HCT116 (cell line): ENCODE data around the gene BICDL2. TPM values are rescaled to one million over a fixed set of nuclear protein-coding genes. Genes with fewer than 3 reads are reported as not detected.

ENCODE experiments used
- ATAC-seq: fragments of 200-7000 bp; cut with Tn5 transposase; 2 replicates; pipeline ENCODE4 v1.9.1; 2020; ENCODE audit warnings: mild to moderate bottlenecking, moderate library complexity
- BruUV-seq: library from RNA; stranded (reverse); fragments of 400-500 nt; replicated peaks from 2 replicates; lab custom pipeline; 2021; lab: Mats Ljungman, UMichigan
- CTCF ChIA-PET: fragments of 300-600 bp; sonication (Branson Sonifier 250); formaldehyde crosslinking; loops from one replicate; lab custom pipeline; 2021; ENCODE audit warnings: antibody characterized with exemption; lab: Charles Lee
- POLR2A ChIA-PET: fragments of 300-600, 350-600 bp; sonication (Branson Sonifier 250); formaldehyde crosslinking; loops from one replicate; lab custom pipeline; 2021; ENCODE audit warnings: antibody characterized with exemption; lab: Charles Lee
- RAD21 ChIA-PET, 2 experiments: fragments of 300-600 bp; sonication (Branson Sonifier 250); formaldehyde crosslinking; loops; one replicate each; lab custom pipeline; 2023; ENCODE audit warnings: low total read pairs in 2 of 2; ENCODE audit not compliant: uncharacterized antibody in 2 of 2, unreplicated experiment in 2 of 2, low non-redundant PET in 1 of 2; lab: Charles Lee
- DNase-seq: peaks from one replicate; pipeline ENCODE4 v3.0.0-alpha.2; 2010; ENCODE audit warnings: low read depth, low spot score
- H2AFZ ChIP-seq: fragments of 200-600 bp; shearing (Covaris generic), sonication (generic); 2 replicates; pipeline ENCODE4 v1.6.1; 2017; ENCODE audit warnings: low read depth, mixed run types, mixed read lengths, antibody characterized with exemption, low read length; ENCODE audit not compliant: poor library complexity, severe bottlenecking
- H3K27ac ChIP-seq: 2 replicates; pipeline ENCODE4 v1.5.1; 2012; ENCODE audit warnings: low read depth, low read length
- H3K27me3 ChIP-seq: fragments of 200-600 bp; sonication (generic); 2 replicates; pipeline ENCODE4 v1.6.1; 2016; ENCODE audit warnings: mixed run types, low read length, mixed read lengths; ENCODE audit not compliant: insufficient read depth
- H3K36me3 ChIP-seq, 2 experiments: fragments of 200-500 bp in 1 of 2; fragments of 200-600 bp in 1 of 2; sonication (Bioruptor generic) in 1 of 2; sonication (generic) in 1 of 2; 2 replicates each; pipeline versions ENCODE4 v1.5.1 to v1.6.1; 2014 to 2016; ENCODE audit warnings: low read length in 2 of 2, inconsistent platforms in 1 of 2, mixed read lengths in 1 of 2, mixed run types in 1 of 2; ENCODE audit not compliant: insufficient read depth in 2 of 2, control insufficient read depth in 1 of 2
- H3K4me1 ChIP-seq, 2 experiments: fragments of 200-600 bp in 1 of 2; sonication (generic) in 1 of 2; 2 replicates each; pipeline versions ENCODE4 v1.5.1 to v1.6.1; 2012 to 2017; ENCODE audit warnings: low read length in 2 of 2, inconsistent platforms in 1 of 2, mild to moderate bottlenecking in 1 of 2, mixed read lengths in 1 of 2, mixed run types in 1 of 2, moderate library complexity in 1 of 2; ENCODE audit not compliant: insufficient read depth in 2 of 2, control insufficient read depth in 1 of 2
- H3K4me2 ChIP-seq: fragments of 200-600 bp; sonication (generic); 2 replicates; pipeline ENCODE4 v1.6.1; 2017; ENCODE audit warnings: mixed run types, low read length, mixed read lengths
- H3K4me3 ChIP-seq, 2 experiments: fragments of 200-600 bp in 1 of 2; sonication (generic) in 1 of 2; replicated peaks in 1 of 2; 2 replicates each; pipeline ENCODE4 v1.5.1; 2011 to 2016; ENCODE audit warnings: low read length in 2 of 2, control low read depth in 1 of 2, low read depth in 1 of 2, mild to moderate bottlenecking in 1 of 2, mixed read lengths in 1 of 2, mixed run types in 1 of 2
- H3K79me2 ChIP-seq: fragments of 200-600 bp; sonication (generic); 2 replicates; pipeline ENCODE4 v1.6.1; 2017; ENCODE audit warnings: mild to moderate bottlenecking, mixed run types, low read length, moderate library complexity, mixed read lengths; ENCODE audit not compliant: insufficient read depth
- H3K9ac ChIP-seq: fragments of 200-600 bp; sonication (generic); 2 replicates; pipeline ENCODE4 v1.6.1; 2016; ENCODE audit warnings: low read length, mixed read lengths
- H3K9me2 ChIP-seq: fragments of 200-600 bp; sonication (generic), shearing (Covaris generic); 2 replicates; pipeline ENCODE4 v1.6.1; 2017; ENCODE audit warnings: mixed run types, mild to moderate bottlenecking, moderate library complexity; ENCODE audit not compliant: insufficient read depth
- H3K9me3 ChIP-seq, 2 experiments: fragments of 200-500 bp in 1 of 2; fragments of 200-600 bp in 1 of 2; sonication (Bioruptor generic) in 1 of 2; sonication (generic) in 1 of 2; 2 replicates each; pipeline ENCODE4 v1.6.1; 2014 to 2017; ENCODE audit warnings: low read length in 2 of 2, mixed read lengths in 2 of 2, inconsistent platforms in 1 of 2, low read depth in 1 of 2, mild to moderate bottlenecking in 1 of 2, mixed run types in 1 of 2, moderate library complexity in 1 of 2; ENCODE audit not compliant: control insufficient read depth in 1 of 2, insufficient read depth in 1 of 2
- H4K20me1 ChIP-seq: fragments of 200-600 bp; sonication (generic), shearing (Covaris generic); 2 replicates; pipeline ENCODE4 v1.6.1; 2017; ENCODE audit warnings: mixed run types, mild to moderate bottlenecking, moderate library complexity; ENCODE audit not compliant: insufficient read depth
- EGR1 ChIP-seq: IDR thresholded peaks from 2 replicates; pipeline ENCODE4 v1.6.1; 2012; ENCODE audit warnings: low read depth
- ELF1 ChIP-seq: IDR thresholded peaks from 2 replicates; pipeline ENCODE4 v1.6.1; 2012; ENCODE audit warnings: low read depth, borderline replicate concordance
- JUND ChIP-seq: IDR thresholded peaks from 2 replicates; pipeline ENCODE4 v1.6.1; 2012
- POLR2A ChIP-seq: IDR thresholded peaks from 2 replicates; pipeline ENCODE4 v1.7.0; 2011; ENCODE audit warnings: borderline replicate concordance; ENCODE audit not compliant: insufficient read depth, insufficient read length; ENCODE audit errors: extremely low read depth
- POLR2AphosphoS5 ChIP-seq: IDR thresholded peaks from 2 replicates; pipeline ENCODE4 v1.6.1; 2011; ENCODE audit warnings: mild to moderate bottlenecking, low read depth, low read length, moderate library complexity
- SP1 ChIP-seq: IDR thresholded peaks from 2 replicates; pipeline ENCODE4 v1.6.1; 2012; ENCODE audit warnings: low read depth
- ZNF274 ChIP-seq: fragments of 200-500 bp; sonication (Bioruptor generic); IDR thresholded peaks from 2 replicates; pipeline ENCODE4 v1.6.1; 2014; ENCODE audit warnings: mild to moderate bottlenecking, low read depth, low read length, inconsistent platforms
- intact Hi-C: fragments of 100-400 bp; cut with micrococcal nuclease; formaldehyde crosslinking; loops from 2 replicates; pipeline ENCODE4 v1.10.0; 2022
- total RNA-seq: library from RNA; stranded (reverse); gene quantifications from one replicate; pipeline ENCODE4 v1.2.1, GENCODE V29; 2021; ENCODE audit not compliant: unreplicated experiment
- TF ChIP-seq, protein P1 (sequence below): IDR thresholded peaks from 2 replicates; pipeline ENCODE4 v1.6.1; 2012
- TF ChIP-seq, protein P2 (sequence below): IDR thresholded peaks from 2 replicates; pipeline ENCODE4 v1.6.1; 2011; ENCODE audit warnings: mild to moderate bottlenecking, low read length, moderate library complexity; ENCODE audit not compliant: insufficient replicate concordance; ENCODE audit errors: extremely low read depth
- TF ChIP-seq, protein P3 (sequence below): IDR thresholded peaks from 2 replicates; pipeline ENCODE4 v1.6.1; 2012
- TF ChIP-seq, protein P4 (sequence below): IDR thresholded peaks from 2 replicates; pipeline ENCODE4 v1.6.1; 2012; ENCODE audit warnings: low read depth

Gene BICDL2
- total RNA-seq, 1 experiment from 2014 or later, result 21.3 TPM

DNA sequence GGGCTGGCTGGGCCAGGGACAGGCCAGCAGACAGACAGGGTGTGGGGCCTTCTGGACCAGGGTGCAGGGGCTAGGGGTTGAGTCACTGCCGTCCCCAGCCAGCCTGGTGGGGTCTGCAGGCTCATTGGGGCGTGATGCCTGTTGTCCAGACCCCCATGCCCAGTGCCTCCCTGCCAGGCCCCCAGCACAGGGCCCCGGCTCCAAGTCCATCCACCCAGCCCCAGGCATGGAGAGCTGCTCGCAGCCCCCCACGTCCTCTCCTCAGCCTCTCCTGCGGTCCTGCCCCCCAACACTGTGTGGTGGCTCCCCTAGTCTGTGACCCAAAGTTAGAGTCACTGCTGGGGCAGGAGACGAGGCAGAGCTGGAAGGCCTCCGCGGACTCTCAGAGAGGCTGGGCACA, 49.5 kb downstream of the BICDL2 start:
- ATAC-seq, result no peak
- intact Hi-C loops, result no loop called here
- POLR2A ChIA-PET, result no interaction called here
- no peak overlapping the region for H3K4me3 ChIP-seq
- H3K27ac ChIP-seq, result no peak overlapping the region
- no peaks in the 10 kb centered on the region for H3K9me2 ChIP-seq
- CTCF ChIA-PET, result no interaction called here
- no peaks in the 10 kb centered on the region for H3K79me2 ChIP-seq
- H3K4me1 ChIP-seq, result peaks cover 20 to 41% of the 10 kb centered on the region in 2 experiments
- H3K9ac ChIP-seq, result no peak overlapping the region
- H3K36me3 ChIP-seq, result no peaks in the 10 kb centered on the region
- H4K20me1 ChIP-seq, result no peaks in the 10 kb centered on the region
- no peaks in the 10 kb centered on the region for H3K27me3 ChIP-seq
- no TSS peak for BruUV-seq
- H3K9me3 ChIP-seq, result no peaks in the 10 kb centered on the region
- H2AFZ ChIP-seq, result no peak overlapping the region
- H3K4me2 ChIP-seq, result no peak overlapping the region
- TF ChIP-seq, protein P1, sequence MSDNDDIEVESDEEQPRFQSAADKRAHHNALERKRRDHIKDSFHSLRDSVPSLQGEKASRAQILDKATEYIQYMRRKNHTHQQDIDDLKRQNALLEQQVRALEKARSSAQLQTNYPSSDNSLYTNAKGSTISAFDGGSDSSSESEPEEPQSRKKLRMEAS, result no peak
- TF ChIP-seq, protein P2, sequence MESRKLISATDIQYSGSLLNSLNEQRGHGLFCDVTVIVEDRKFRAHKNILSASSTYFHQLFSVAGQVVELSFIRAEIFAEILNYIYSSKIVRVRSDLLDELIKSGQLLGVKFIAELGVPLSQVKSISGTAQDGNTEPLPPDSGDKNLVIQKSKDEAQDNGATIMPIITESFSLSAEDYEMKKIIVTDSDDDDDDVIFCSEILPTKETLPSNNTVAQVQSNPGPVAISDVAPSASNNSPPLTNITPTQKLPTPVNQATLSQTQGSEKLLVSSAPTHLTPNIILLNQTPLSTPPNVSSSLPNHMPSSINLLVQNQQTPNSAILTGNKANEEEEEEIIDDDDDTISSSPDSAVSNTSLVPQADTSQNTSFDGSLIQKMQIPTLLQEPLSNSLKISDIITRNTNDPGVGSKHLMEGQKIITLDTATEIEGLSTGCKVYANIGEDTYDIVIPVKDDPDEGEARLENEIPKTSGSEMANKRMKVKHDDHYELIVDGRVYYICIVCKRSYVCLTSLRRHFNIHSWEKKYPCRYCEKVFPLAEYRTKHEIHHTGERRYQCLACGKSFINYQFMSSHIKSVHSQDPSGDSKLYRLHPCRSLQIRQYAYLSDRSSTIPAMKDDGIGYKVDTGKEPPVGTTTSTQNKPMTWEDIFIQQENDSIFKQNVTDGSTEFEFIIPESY, result no peak
- RAD21 ChIA-PET, result no interaction called here
- no peak for DNase-seq

DNA sequence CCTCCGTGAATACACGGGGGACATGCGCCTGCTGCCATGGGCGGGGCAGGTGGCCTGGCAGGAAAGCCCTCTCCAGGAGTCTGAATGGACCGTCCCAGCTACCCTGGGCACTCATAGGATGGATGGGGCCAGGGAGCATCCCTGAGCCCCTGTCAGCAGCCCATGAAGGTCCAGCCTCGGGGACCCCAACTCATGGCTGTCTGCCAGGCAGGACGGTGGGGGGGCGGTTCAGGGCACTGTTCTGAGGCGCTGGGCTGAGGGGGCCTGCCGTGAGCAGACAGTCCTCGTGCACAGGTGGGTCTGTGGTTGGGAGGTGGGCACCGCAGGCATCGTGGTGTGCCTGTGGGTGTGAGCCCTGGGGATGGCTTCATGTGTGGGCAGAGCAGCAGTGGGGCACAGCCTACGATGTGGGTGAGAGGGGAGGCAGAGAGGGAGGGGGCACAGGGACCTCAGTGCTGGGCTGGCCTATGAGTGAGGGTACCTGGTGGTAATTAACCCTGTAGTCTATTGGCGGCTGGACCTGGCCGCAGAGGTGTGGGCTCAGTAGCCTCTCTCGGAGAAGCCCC, 50.0 kb downstream of the BICDL2 start:
- Histone ChIP-seq H3K9me3 (no peaks in the 10 kb centered on the region), H3K9ac (no peak overlapping the region), H3K27ac (no peak overlapping the region), H3K4me1 (peaks cover 22 to 46% of the 10 kb centered on the region in 2 experiments), H2AFZ (no peak overlapping the region), H3K4me3 (no peak overlapping the region), H4K20me1 (no peaks in the 10 kb centered on the region), H3K79me2 (no peaks in the 10 kb centered on the region), H3K9me2 (no peaks in the 10 kb centered on the region), H3K4me2 (no peak overlapping the region), H3K36me3 (no peaks in the 10 kb centered on the region), H3K27me3 (no peaks in the 10 kb centered on the region)
- POLR2A ChIA-PET, result interaction anchor here (1.5 kb wide), 1 partner anchor 33 kb away, joined by 3 read pairs; the partner anchor contains the start of gene TNFRSF12A
- RAD21 ChIA-PET, result no interaction called here
- ATAC-seq (no peak), DNase-seq (no peak)
- BruUV-seq, result no TSS peak
- CTCF ChIA-PET, result no interaction called here
- intact Hi-C loops, result no loop called here
- TF ChIP-seq ZNF274 (no peak), EGR1 (no peak), POLR2AphosphoS5 (no peak), POLR2A (no peak), SP1 (no peak), JUND (no peak), ELF1 (no peak)
- TF ChIP-seq, protein P2, result no peak
- TF ChIP-seq, protein P3, sequence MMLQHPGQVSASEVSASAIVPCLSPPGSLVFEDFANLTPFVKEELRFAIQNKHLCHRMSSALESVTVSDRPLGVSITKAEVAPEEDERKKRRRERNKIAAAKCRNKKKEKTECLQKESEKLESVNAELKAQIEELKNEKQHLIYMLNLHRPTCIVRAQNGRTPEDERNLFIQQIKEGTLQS, result no peak
- TF ChIP-seq, protein P4, sequence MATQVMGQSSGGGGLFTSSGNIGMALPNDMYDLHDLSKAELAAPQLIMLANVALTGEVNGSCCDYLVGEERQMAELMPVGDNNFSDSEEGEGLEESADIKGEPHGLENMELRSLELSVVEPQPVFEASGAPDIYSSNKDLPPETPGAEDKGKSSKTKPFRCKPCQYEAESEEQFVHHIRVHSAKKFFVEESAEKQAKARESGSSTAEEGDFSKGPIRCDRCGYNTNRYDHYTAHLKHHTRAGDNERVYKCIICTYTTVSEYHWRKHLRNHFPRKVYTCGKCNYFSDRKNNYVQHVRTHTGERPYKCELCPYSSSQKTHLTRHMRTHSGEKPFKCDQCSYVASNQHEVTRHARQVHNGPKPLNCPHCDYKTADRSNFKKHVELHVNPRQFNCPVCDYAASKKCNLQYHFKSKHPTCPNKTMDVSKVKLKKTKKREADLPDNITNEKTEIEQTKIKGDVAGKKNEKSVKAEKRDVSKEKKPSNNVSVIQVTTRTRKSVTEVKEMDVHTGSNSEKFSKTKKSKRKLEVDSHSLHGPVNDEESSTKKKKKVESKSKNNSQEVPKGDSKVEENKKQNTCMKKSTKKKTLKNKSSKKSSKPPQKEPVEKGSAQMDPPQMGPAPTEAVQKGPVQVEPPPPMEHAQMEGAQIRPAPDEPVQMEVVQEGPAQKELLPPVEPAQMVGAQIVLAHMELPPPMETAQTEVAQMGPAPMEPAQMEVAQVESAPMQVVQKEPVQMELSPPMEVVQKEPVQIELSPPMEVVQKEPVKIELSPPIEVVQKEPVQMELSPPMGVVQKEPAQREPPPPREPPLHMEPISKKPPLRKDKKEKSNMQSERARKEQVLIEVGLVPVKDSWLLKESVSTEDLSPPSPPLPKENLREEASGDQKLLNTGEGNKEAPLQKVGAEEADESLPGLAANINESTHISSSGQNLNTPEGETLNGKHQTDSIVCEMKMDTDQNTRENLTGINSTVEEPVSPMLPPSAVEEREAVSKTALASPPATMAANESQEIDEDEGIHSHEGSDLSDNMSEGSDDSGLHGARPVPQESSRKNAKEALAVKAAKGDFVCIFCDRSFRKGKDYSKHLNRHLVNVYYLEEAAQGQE, result no peak
